Cardiac atrium fibroblast (primary cell): Measurements from ENCODE around the gene ANP32A. TPM values are rescaled to one million over a fixed set of nuclear protein-coding genes. Genes with fewer than 3 reads are reported as not detected.

Source experiments
- total RNA-seq: library from RNA; depleted of rRNA; stranded (reverse); fragments of >200 nt; gene quantifications from 2 replicates; pipeline ENCODE4 v1.2.3, GENCODE V29; 2015

ANP32A gene
- 27.4 and 61.1 TPM in 2 replicates for total RNA-seq

DNA sequence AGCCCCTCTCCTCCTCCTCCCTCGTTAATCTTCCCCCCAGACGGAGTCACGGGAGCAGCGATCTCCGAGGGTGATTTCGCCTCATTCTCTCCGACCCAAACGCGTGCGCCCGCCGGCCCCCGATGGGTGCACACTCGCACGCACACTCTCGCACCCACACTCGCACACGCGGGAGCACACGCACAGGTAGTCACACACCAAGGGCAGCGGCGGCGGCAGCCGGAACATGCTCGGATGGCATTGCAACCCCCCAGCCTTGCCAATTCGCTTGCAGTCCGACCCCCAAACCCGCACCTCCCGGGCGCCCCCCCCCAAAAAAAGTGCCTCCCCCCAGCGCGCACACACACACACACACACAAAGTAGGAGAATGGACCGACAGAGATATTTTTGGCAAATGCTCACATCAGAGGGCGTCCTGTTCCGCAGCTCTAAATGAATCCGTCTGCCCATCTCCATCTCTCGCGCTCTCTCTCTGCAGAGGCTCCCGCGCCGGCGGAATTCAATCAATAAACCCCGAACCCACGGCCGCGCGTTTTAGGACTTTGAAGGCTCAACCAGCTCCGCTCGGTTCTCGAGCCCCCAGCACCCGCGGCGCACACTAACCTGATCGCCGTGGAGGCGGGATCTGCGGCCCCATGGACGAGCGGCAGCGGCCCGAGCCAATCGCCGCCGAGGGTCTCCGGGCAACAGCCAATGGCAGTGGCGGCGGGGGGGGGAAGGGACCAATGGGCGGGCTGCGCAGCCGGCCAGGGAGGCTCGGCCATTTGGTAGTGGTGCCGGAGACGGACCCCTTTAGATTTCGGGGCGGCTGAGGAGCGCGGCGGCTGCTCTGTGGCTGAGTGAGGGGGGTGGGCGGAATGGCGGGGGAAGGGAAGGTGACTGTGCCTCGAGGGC lies at the start of gene ANP32A:
Gene ANP32A (minus strand): TSS at position 601 of the 895 bp plus-strand sequence. CDS start 144 bp downstream, at position 457.

Other genes with a start within 250 kb of the ANP32A start
- gene CORO2B, start 241.9 kb downstream of the ANP32A start, total RNA-seq: 15.9 and 17.3 TPM in 2 replicates
- 5.6 and 14.3 TPM in 2 replicates for gene SPESP1, start 109.6 kb upstream of the ANP32A start, total RNA-seq
- 0.18 TPM in 1 of 2 replicates, not detected in the other for gene NOX5, start 193.8 kb upstream of the ANP32A start, total RNA-seq